ENCODE results near the gene YES1.
"Not testable (repeated sequence)": the region's sequence is repeated elsewhere in the genome, so short reads cannot be mapped to it uniquely, and the experiment has no call there.

Gene YES1

DNA sequence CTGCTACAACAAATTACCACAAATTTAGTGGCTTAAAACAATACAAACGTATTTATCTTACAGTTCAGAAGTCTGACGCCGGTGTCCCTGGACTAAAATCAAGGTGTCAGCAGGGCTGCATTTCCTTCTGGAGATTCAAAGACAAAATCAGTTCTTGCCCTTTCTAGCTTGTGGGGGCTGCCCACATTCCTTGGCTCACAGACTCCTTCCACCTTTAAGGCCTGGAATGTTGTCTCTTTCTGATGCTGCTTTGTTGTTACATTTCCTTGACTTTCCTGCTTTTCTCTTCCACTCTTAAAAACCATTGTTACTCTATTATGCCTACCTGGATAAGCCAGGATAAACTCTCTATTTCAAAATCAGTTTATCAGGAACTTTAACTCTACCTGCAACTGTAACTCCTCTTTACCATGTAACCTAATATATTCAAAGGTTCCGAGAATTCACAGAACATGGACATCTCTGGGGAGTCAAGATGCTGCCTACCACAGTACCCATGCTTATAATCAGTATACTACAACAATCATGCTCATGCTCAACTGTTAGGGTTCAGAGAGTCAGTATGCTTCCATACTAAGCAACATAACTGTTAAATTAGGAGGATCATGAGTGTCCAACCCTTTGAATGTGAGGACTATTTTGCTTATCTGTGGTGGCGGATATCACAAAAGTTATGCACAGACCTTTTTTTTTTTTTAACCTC is 27.4 kb downstream of the YES1 start:
- DNase-seq (ENCODE audit: low read depth, low spot score): no peak

DNA sequence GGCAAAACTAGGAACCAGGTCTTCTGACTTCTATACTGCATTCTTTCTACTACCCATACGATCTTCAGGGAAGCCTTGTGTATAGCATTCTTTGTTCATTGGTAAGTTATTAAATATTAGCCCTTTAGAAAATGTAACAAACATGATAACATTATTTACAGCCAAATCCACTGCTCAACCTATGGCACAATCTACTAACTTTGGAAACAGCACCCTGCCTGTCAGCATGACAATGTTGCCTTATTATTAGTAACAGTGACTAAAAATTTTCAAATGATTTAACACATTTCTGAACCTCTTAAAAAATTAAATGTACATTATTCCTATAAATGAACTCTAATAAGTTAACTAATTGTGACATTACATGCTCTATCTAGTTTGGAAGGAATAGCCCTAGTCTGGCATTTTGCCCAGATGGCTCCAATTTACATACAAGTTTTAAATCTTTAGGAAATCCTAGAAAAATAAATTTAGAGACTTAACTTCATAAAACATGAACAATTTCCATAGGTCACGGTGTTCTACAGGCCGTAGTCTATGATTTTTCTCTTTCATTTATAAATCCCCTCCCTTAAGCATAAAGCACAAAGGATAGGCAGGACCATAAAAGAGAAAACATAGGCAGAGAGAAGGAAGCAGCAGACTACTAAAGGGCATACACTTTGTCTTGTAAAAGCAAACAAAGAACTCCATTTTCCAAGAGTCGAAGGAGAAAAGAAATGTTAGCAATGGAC is 33.7 kb downstream of the YES1 start:
- DNase-seq (ENCODE audit: low read depth, low spot score): no peak

GRCh38 chr18:777021-777420 is 35.0 kb downstream of the YES1 start:
- no peak for DNase-seq (ENCODE audit: low read depth, low spot score)

DNA sequence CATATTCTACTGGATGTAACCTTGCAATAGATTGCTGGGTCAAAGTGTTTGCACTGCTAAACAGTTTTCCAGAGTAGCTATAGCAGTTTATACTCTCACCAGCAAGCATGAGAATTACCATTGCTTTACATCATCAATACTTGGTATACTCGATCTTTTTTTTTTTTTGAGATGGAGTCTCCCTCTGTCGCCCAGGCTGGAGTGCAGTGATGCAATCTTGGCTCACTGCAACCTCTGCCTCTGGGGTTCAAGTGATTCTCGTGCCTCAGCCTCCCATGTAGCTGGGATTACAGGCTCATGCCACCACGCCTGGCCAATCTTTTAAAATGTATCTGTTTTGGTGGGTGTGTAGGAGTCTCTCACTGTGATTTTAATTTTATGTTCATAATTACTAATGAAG is 36.0 kb downstream of the YES1 start:
- DNase-seq (ENCODE audit: low read depth, low spot score): not testable (repeated sequence)

GRCh38 chr18:774811-775210 is 37.2 kb downstream of the YES1 start:
- no peak for DNase-seq (ENCODE audit: low read depth, low spot score)

GRCh38 chr18:773980-774624 is 37.9 kb downstream of the YES1 start:
- no peak for DNase-seq (ENCODE audit: low read depth, low spot score)

DNA sequence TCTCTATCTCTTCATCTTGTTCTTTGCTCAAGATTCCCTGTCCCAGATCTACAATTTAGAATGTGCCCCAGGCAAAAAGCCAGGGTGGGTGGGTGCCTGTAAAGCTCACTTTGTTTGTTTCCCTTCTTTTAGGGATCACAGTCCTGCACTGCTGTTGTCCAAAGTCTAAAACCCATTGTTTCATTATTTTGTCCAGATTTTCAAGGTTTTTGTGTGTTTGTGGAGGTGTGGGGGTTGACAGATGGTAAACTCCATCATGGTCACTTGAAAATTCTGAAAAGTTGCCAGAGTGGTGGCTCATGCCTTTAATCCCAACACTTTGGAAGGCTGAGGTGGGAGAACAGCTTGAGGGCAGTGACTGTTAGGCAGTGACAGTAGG is 41.5 kb downstream of the YES1 start:
- no peak for DNase-seq (ENCODE audit: low read depth, low spot score)

GRCh38 chr18:767961-768360 is 44.1 kb downstream of the YES1 start:
- DNase-seq (ENCODE audit: low read depth, low spot score): no peak

- no peak for DNase-seq (ENCODE audit: low read depth, low spot score)
These were observed 44.8 kb downstream of the YES1 start for GRCh38 chr18:767084-767882.

GRCh38 chr18:766550-766860 is 45.5 kb downstream of the YES1 start:
- no peak for DNase-seq (ENCODE audit: low read depth, low spot score)

DNA sequence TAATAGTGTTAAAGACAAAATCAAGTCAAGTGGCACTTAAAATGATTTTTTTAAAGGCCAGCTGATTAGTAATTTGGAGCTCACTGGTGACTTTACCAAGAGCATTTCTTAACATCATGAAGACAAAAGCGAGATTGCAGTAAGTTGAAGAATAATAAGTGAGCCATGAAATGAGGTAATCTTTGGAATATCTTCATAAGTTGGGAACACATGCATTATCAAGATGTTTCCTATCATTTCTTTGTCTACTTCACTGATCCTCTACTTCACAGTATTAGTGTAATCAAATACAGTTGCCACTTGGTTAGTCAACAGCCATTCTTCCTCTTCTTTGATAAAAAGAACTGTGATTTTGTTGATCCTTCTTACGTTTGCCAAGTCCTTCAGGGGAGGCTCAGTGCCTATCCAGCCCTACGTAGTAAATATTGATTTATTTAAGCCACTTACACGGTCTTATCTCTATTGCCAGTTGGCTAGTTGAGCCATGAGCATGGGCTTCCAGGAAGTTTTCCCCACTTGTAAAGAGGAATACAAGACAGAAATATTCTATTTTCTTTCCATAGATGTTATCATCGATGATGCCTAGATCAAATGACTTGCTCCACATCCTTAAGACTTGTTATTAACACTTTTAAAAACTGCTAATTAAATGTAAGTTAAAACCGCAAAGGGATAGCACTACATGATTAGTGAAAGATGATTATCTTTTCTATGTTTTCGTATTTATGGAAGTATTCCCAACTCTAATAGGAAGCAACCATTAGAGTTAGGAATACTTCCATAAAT is 46.1 kb downstream of the YES1 start:
- DNase-seq (ENCODE audit: low read depth, low spot score): no peak

- DNase-seq (ENCODE audit: low read depth, low spot score): not testable (repeated sequence)
These were observed 52.2 kb downstream of the YES1 start for GRCh38 chr18:759864-760263.

GRCh38 chr18:755506-755905 is 56.5 kb downstream of the YES1 start:
- no peak for DNase-seq (ENCODE audit: low read depth, low spot score)

GRCh38 chr18:754656-755055 is 57.4 kb downstream of the YES1 start:
- DNase-seq (ENCODE audit: low read depth, low spot score): no peak

DNA sequence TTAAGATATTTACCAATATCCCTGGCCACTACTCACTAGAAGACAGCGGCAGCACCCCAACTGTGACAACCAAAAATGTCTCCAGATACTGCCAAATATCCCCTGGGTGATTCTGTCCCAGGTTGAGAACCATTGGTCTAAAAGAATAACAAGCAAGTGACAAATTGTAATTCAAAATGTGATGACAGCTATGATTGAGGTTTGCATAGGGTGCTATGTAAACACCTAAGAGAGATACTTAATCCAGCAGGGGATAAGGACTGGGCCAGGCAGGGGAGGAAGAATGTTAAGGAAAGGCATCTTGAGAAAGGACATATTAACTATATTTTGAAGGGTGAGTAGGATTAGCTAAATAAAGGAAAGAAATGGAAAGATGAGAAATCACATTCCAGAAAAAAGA is 61.6 kb downstream of the YES1 start:
- DNase-seq (ENCODE audit: low read depth, low spot score): no peak

DNA sequence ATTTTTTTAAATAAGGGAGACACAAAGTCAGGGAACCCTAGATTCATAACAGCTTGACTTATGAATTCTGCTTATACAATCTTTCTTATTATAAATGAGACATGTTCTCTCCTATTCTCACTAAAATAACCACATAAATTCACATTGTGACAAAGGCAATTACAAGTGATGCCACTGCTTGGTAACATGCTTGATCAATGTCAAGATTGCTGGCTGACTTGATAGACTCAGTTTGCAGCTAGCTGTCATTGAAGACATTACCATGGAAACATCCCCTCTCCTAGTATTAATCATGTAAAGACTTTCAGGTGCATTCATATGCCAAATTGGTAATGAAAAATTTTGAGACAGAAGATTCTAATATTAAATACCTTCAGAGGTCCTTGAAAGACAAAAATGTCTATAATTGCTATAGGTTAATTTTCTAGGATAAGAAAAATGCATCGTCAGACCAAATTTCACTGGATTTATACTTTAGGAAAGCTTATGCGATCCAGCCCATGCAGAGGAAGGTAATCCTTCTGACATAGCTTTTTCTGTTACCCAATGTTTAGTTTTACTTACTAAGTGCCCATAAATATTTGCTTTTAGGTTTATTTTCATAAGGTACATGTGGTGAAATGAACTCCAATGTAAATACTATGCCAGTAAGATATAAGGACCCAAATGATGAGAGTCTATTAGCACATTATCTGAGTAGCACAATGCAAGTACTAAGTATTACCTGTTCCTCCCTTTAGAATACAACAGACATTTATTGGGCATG is 67.0 kb downstream of the YES1 start:
- no peak for DNase-seq (ENCODE audit: low read depth, low spot score)

- DNase-seq (ENCODE audit: low read depth, low spot score): no peak
These were observed 70.0 kb downstream of the YES1 start for GRCh38 chr18:741931-742512.

DNA sequence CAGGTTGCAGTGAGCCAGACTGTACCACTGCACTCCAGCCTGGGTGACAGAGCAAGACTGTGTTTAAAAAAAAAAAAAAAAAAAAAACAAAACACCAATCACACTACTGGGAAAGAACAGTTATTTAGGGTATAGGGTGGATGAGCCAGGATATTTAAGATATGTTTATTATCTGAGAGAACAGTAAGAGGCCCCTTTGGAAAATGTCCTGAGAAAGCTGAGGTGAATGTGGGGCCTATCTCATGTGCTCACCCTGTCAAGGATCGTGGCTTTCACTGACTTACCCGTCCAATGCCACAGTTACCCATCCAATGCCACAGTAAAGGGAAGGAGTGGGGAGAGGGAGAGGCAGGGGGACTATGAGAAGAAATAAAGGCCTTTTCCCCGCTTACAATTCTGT is 79.7 kb downstream of the YES1 start:
- no peak for DNase-seq (ENCODE audit: low read depth, low spot score)

- no peak for DNase-seq (ENCODE audit: low read depth, low spot score)
These were observed 80.9 kb downstream of the YES1 start for GRCh38 chr18:731185-731584.

- no peak for DNase-seq (ENCODE audit: low read depth, low spot score)
These were observed 81.3 kb downstream of the YES1 start for GRCh38 chr18:730692-731091.
